Astrocyte (in vitro differentiated cells and primary cell): ENCODE measurements around the gene SLC9A4. TPM values are rescaled to one million over a fixed set of nuclear protein-coding genes. Genes with fewer than 3 reads are reported as not detected.

Source experiments
- DNase-seq: peaks from one replicate; pipeline ENCODE4 v3.0.0-alpha.2; 2010; ENCODE audit warnings: low read depth
- FAIRE-seq: peaks from 2 replicates; lab custom pipeline; 2011; peaks lifted over from hg19 to GRCh38; lab: Jason Lieb, UNC
- H2AFZ ChIP-seq: 2 replicates; pipeline ENCODE4 v1.6.0; 2012; ENCODE audit warnings: low read depth, low read length, inconsistent platforms
- H3K27ac ChIP-seq: 2 replicates; pipeline ENCODE4 v1.5.1; 2011; ENCODE audit warnings: low read depth, low read length, inconsistent platforms
- H3K27me3 ChIP-seq: 2 replicates; pipeline ENCODE4 v1.6.0; 2011; ENCODE audit warnings: low read length, inconsistent platforms; ENCODE audit not compliant: insufficient read depth
- H3K36me3 ChIP-seq: 2 replicates; pipeline ENCODE4 v1.5.1; 2011; ENCODE audit warnings: low read length, inconsistent platforms; ENCODE audit not compliant: insufficient read depth
- H3K4me1 ChIP-seq: 2 replicates; pipeline ENCODE4 v1.5.1; 2011; ENCODE audit warnings: low read length, inconsistent platforms; ENCODE audit not compliant: insufficient read depth
- H3K4me2 ChIP-seq: 2 replicates; pipeline ENCODE4 v1.6.0; 2012; ENCODE audit warnings: low read length, inconsistent platforms
- H3K4me3 ChIP-seq: 2 replicates; pipeline ENCODE4 v1.5.1; 2011; ENCODE audit warnings: low read depth, mild to moderate bottlenecking, low read length, inconsistent platforms; ENCODE audit not compliant: insufficient read depth
- H3K79me2 ChIP-seq: 2 replicates; pipeline ENCODE4 v1.6.0; 2012; ENCODE audit warnings: mild to moderate bottlenecking, low read length, inconsistent platforms; ENCODE audit not compliant: insufficient read depth
- H3K9ac ChIP-seq: 2 replicates; pipeline ENCODE4 v1.6.0; 2012; ENCODE audit warnings: mild to moderate bottlenecking, low read length, inconsistent platforms
- H3K9me3 ChIP-seq: 2 replicates; pipeline ENCODE4 v1.5.1; 2012; ENCODE audit warnings: low read depth, mild to moderate bottlenecking, low read length, inconsistent platforms; ENCODE audit not compliant: insufficient read depth
- H4K20me1 ChIP-seq: 2 replicates; pipeline ENCODE4 v1.6.0; 2012; ENCODE audit warnings: low read length, inconsistent platforms; ENCODE audit not compliant: insufficient read depth
- H3K27ac Mint-ChIP-seq: one replicate; pipeline ENCODE4 v1.8.0; 2021; ENCODE audit warnings: mild to moderate bottlenecking, mixed read lengths; ENCODE audit not compliant: unreplicated experiment
- H3K27me3 Mint-ChIP-seq: one replicate; pipeline ENCODE4 v1.8.0; 2021; ENCODE audit warnings: low read depth, mixed read lengths; ENCODE audit not compliant: unreplicated experiment
- H3K36me3 Mint-ChIP-seq: one replicate; pipeline ENCODE4 v1.8.0; 2021; ENCODE audit warnings: low read depth, mixed read lengths; ENCODE audit not compliant: unreplicated experiment
- H3K4me1 Mint-ChIP-seq: one replicate; pipeline ENCODE4 v1.8.0; 2021; ENCODE audit warnings: low read depth, mixed read lengths; ENCODE audit not compliant: unreplicated experiment
- H3K4me3 Mint-ChIP-seq: one replicate; pipeline ENCODE4 v1.8.0; 2021; ENCODE audit warnings: mild to moderate bottlenecking, moderate library complexity, mixed read lengths; ENCODE audit not compliant: unreplicated experiment
- H3K9me3 Mint-ChIP-seq: one replicate; pipeline ENCODE4 v1.8.0; 2021; ENCODE audit warnings: mild to moderate bottlenecking, mixed read lengths; ENCODE audit not compliant: unreplicated experiment
- EZH2 ChIP-seq: IDR thresholded peaks from 2 replicates; pipeline ENCODE4 v1.6.1; 2012; ENCODE audit warnings: mild to moderate bottlenecking, low read length, inconsistent platforms; ENCODE audit not compliant: insufficient read depth
- microRNA-seq: library from miRNA; unstranded; fragments of <30 nt; microRNA quantifications from one replicate; pipeline ENCODE4 v1.2.0, GENCODE V29; 2020
- total RNA-seq: library from RNA; stranded (reverse); gene quantifications from 2 replicates; pipeline ENCODE4 v1.2.1, GENCODE V29; 2021
- TF ChIP-seq, protein P1 (sequence below): IDR thresholded peaks from 2 replicates; pipeline ENCODE4 v1.5.1; 2011; ENCODE audit warnings: low read depth, mild to moderate bottlenecking, inconsistent platforms, low read length, moderate library complexity; ENCODE audit not compliant: insufficient read depth

Gene SLC9A4
- total RNA-seq, 1 donor from 2014 or later: 0.09 TPM

DNA sequence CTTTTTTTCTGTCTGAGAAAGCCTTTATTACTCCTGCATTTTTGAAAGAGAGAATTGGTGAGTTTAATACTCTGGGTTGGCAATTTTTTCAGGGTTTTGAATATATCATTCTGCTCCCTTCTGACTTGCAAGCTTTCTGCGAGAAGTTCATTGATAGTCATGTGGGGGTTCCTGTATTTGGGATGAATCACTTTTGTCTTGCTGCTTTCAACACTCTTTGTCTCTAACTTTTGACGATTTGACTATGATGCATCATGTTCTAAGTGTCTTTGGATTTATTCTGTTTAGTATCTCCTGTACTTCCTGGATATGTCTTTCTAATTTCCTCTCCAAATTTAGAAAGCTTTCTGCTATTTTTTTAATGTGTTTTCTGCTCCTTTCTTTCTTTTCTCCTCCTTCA is 105.3 kb downstream of the SLC9A4 start:
- H3K27ac Mint-ChIP-seq: no peak overlapping the region
- Histone ChIP-seq H4K20me1 (no peaks in the 10 kb centered on the region), H3K4me2 (no peak overlapping the region), H3K4me3 (no peak overlapping the region), H3K27ac (no peak overlapping the region), H2AFZ (no peak overlapping the region), H3K4me1 (no peaks in the 10 kb centered on the region), H3K27me3 (no peaks in the 10 kb centered on the region), H3K9me3 (no peaks in the 10 kb centered on the region), H3K9ac (no peak overlapping the region), H3K36me3 (no peaks in the 10 kb centered on the region), H3K79me2 (no peaks in the 10 kb centered on the region)
- DNase-seq (no peak), FAIRE-seq (no peak)
- no peaks in the 10 kb centered on the region for H3K4me1 Mint-ChIP-seq
- no peak overlapping the region for H3K4me3 Mint-ChIP-seq
- H3K36me3 Mint-ChIP-seq: no peaks in the 10 kb centered on the region
- H3K27me3 Mint-ChIP-seq: no peaks in the 10 kb centered on the region
- H3K9me3 Mint-ChIP-seq: no peaks in the 10 kb centered on the region
- TF ChIP-seq EZH2: no peak
- TF ChIP-seq, protein P1, sequence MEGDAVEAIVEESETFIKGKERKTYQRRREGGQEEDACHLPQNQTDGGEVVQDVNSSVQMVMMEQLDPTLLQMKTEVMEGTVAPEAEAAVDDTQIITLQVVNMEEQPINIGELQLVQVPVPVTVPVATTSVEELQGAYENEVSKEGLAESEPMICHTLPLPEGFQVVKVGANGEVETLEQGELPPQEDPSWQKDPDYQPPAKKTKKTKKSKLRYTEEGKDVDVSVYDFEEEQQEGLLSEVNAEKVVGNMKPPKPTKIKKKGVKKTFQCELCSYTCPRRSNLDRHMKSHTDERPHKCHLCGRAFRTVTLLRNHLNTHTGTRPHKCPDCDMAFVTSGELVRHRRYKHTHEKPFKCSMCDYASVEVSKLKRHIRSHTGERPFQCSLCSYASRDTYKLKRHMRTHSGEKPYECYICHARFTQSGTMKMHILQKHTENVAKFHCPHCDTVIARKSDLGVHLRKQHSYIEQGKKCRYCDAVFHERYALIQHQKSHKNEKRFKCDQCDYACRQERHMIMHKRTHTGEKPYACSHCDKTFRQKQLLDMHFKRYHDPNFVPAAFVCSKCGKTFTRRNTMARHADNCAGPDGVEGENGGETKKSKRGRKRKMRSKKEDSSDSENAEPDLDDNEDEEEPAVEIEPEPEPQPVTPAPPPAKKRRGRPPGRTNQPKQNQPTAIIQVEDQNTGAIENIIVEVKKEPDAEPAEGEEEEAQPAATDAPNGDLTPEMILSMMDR: no peak

DNA sequence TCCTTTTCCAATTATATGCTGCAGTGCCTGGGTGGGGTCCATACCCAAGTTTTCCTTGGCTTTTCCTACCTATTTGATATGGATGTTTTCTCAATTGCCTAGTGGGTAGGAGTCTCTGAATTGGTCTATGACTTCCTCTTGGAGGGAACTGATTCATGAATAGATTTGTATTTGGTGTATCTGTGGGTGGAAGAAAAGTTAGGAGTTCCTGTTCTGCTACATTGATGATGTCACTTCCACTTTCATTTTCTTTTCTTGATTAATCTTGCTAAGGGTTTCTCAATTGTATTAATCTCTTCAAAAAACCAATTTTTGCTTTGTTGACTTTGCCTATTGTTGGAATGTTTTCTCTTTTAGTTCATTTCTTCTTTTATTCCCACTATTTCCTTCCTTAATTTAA is 108.9 kb downstream of the SLC9A4 start:
- H3K4me3 Mint-ChIP-seq: no peak overlapping the region
- Histone ChIP-seq H2AFZ (no peak overlapping the region), H3K27ac (no peak overlapping the region), H4K20me1 (no peaks in the 10 kb centered on the region), H3K4me3 (no peak overlapping the region), H3K9ac (no peak overlapping the region), H3K27me3 (no peaks in the 10 kb centered on the region), H3K9me3 (no peaks in the 10 kb centered on the region), H3K79me2 (no peaks in the 10 kb centered on the region), H3K36me3 (no peaks in the 10 kb centered on the region), H3K4me1 (no peaks in the 10 kb centered on the region), H3K4me2 (no peak overlapping the region)
- H3K27me3 Mint-ChIP-seq: no peaks in the 10 kb centered on the region
- no peaks in the 10 kb centered on the region for H3K36me3 Mint-ChIP-seq
- FAIRE-seq: no peak
- H3K9me3 Mint-ChIP-seq: no peaks in the 10 kb centered on the region
- H3K27ac Mint-ChIP-seq: no peak overlapping the region
- no peak for DNase-seq
- H3K4me1 Mint-ChIP-seq: no peaks in the 10 kb centered on the region
- no peak for TF ChIP-seq EZH2
- TF ChIP-seq, protein P1: no peak

DNA sequence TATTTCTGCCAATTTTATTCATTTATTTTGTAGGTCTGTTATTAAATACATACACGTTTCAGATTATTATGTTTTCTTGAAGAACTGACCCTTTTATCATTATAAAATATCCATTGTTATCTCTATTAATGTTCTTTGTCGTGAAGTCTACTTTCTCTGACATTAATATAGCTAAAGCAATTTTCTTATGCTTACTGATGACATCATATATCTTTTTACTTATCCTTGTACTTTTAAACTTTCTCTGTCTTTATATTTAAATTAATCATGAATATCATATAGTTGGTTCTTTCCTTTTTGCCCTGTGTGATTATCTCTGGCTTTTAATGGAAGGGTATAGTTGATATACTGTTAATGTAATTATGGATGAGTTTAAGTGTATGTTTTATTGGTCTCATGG is 109.8 kb downstream of the SLC9A4 start:
- FAIRE-seq: no peak
- H4K20me1 ChIP-seq: no peaks in the 10 kb centered on the region
- no peaks in the 10 kb centered on the region for H3K9me3 Mint-ChIP-seq

More for the DNA sequence above, 109.8 kb downstream of the SLC9A4 start:
- H2AFZ ChIP-seq: no peak overlapping the region
- no peak overlapping the region for H3K27ac ChIP-seq
- Mint-ChIP-seq H3K4me3 (no peak overlapping the region), H3K27ac (no peak overlapping the region), H3K4me1 (no peaks in the 10 kb centered on the region), H3K27me3 (no peaks in the 10 kb centered on the region), H3K36me3 (no peaks in the 10 kb centered on the region)
- DNase-seq: no peak
- H3K36me3 ChIP-seq: no peaks in the 10 kb centered on the region
- no peaks in the 10 kb centered on the region for H3K27me3 ChIP-seq
- H3K4me3 ChIP-seq: no peak overlapping the region
- no peaks in the 10 kb centered on the region for H3K79me2 ChIP-seq
- H3K4me2 ChIP-seq: no peak overlapping the region
- H3K4me1 ChIP-seq: no peaks in the 10 kb centered on the region
- H3K9ac ChIP-seq: no peak overlapping the region
- TF ChIP-seq EZH2: no peak
- TF ChIP-seq, protein P1: no peak
- H3K9me3 ChIP-seq: no peaks in the 10 kb centered on the region

Small RNA genes within 50 kb of the gene (microRNA-seq; reads per million reads assigned to microRNA genes)
- gene MIR4772: not detected

Other genes with a start within 250 kb of the SLC9A4 start
- gene IL1RL1, start 161.7 kb upstream of the SLC9A4 start, total RNA-seq: 0.27 TPM in 1 of 2 replicates, not detected in the other
- 2.4 and 4.4 TPM in 2 replicates for gene IL18R1, start 117.4 kb upstream of the SLC9A4 start, total RNA-seq
- not detected in 2 replicates for gene IL18RAP, start 50.1 kb upstream of the SLC9A4 start, total RNA-seq
- gene SLC9A2, start 146.3 kb downstream of the SLC9A4 start, total RNA-seq: 0.32 TPM in 1 of 2 replicates, not detected in the other